Progenitor cell of endocrine pancreas (in vitro differentiated cells): ENCODE measurements around the gene SVIL. TPM values are rescaled to one million over a fixed set of nuclear protein-coding genes. Genes with fewer than 3 reads are reported as not detected.

Experiments used
- DNase-seq: peaks from one replicate; pipeline ENCODE4 v3.0.0; 2021; ENCODE audit warnings: low spot score; ENCODE audit not compliant: unreplicated experiment
- H3K27ac Mint-ChIP-seq: 2 replicates; pipeline ENCODE4 v1.8.0; 2021; ENCODE audit warnings: mild to moderate bottlenecking, moderate library complexity, mixed read lengths
- H3K27me3 Mint-ChIP-seq: 2 replicates; pipeline ENCODE4 v1.8.0; 2021; ENCODE audit warnings: mixed read lengths
- H3K36me3 Mint-ChIP-seq: 2 replicates; pipeline ENCODE4 v1.8.0; 2022; ENCODE audit warnings: mixed read lengths; ENCODE audit not compliant: insufficient read depth
- H3K4me1 Mint-ChIP-seq: 2 replicates; pipeline ENCODE4 v1.8.0; 2021; ENCODE audit warnings: low read depth, mixed read lengths
- H3K4me3 Mint-ChIP-seq: 2 replicates; pipeline ENCODE4 v1.8.0; 2021; ENCODE audit warnings: low read depth, mild to moderate bottlenecking, moderate library complexity, mixed read lengths
- H3K9me3 Mint-ChIP-seq: 2 replicates; pipeline ENCODE4 v1.8.0; 2021; ENCODE audit warnings: low read depth, mixed read lengths
- CTCF ChIP-seq: fragments of 200-600 bp; sonication (generic); IDR thresholded peaks from one replicate; pipeline ENCODE4 v1.5.0; 2021; ENCODE audit warnings: antibody characterized with exemption, mild to moderate bottlenecking; ENCODE audit not compliant: unreplicated experiment
- total RNA-seq: library from RNA; stranded (reverse); gene quantifications from 2 replicates; pipeline ENCODE4 v1.2.1, GENCODE V29; 2021

Gene SVIL
- total RNA-seq, 1 donor from 2014 or later: 88.2 TPM

- no peak overlapping the region for H3K27ac Mint-ChIP-seq
- no peak for TF ChIP-seq CTCF
- DNase-seq: no peak
- peaks cover 5% of the 10 kb centered on the region for H3K4me1 Mint-ChIP-seq
- H3K9me3 Mint-ChIP-seq: peaks cover 30% of the 10 kb centered on the region
- H3K4me3 Mint-ChIP-seq: no peak overlapping the region
- peaks cover 58% of the 10 kb centered on the region for H3K36me3 Mint-ChIP-seq
- H3K27me3 Mint-ChIP-seq: no peaks in the 10 kb centered on the region
Observed at GRCh38 chr10:29675984-29676383, 41.2 kb upstream of the SVIL start.

GRCh38 chr10:29671968-29672367 is 37.2 kb upstream of the SVIL start:
- Mint-ChIP-seq H3K4me3 (no peak overlapping the region), H3K9me3 (peaks cover 26% of the 10 kb centered on the region), H3K4me1 (peaks cover 30% of the 10 kb centered on the region), H3K36me3 (peaks cover 42% of the 10 kb centered on the region), H3K27me3 (no peaks in the 10 kb centered on the region), H3K27ac (no peak overlapping the region)
- no peak for TF ChIP-seq CTCF
- DNase-seq: no peak

GRCh38 chr10:29671228-29671780 is 36.5 kb upstream of the SVIL start:
- TF ChIP-seq CTCF: no peak
- Mint-ChIP-seq H3K4me3 (no peak overlapping the region), H3K9me3 (peaks cover 21% of the 10 kb centered on the region), H3K27ac (no peak overlapping the region), H3K27me3 (no peaks in the 10 kb centered on the region), H3K4me1 (peaks cover 30% of the 10 kb centered on the region), H3K36me3 (peaks cover 38% of the 10 kb centered on the region)
- DNase-seq: no peak

GRCh38 chr10:29670761-29671160 is 36.0 kb upstream of the SVIL start:
- no peak for DNase-seq
- H3K9me3 Mint-ChIP-seq: peaks cover 15% of the 10 kb centered on the region
- no peak for TF ChIP-seq CTCF
- H3K4me3 Mint-ChIP-seq: no peak overlapping the region
- peaks cover 36% of the 10 kb centered on the region for H3K36me3 Mint-ChIP-seq
- peaks cover 30% of the 10 kb centered on the region for H3K4me1 Mint-ChIP-seq
- H3K27me3 Mint-ChIP-seq: no peaks in the 10 kb centered on the region
- no peak overlapping the region for H3K27ac Mint-ChIP-seq

- DNase-seq: no peak
- Mint-ChIP-seq H3K4me3 (no peak overlapping the region), H3K9me3 (peaks cover 4% of the 10 kb centered on the region), H3K27ac (peak overlapping the region; percentile 77), H3K4me1 (peaks cover 30% of the 10 kb centered on the region), H3K36me3 (peaks cover 25% of the 10 kb centered on the region), H3K27me3 (no peaks in the 10 kb centered on the region)
- no peak for TF ChIP-seq CTCF
Observed at GRCh38 chr10:29669149-29669548, 34.4 kb upstream of the SVIL start.
